ENCODE results near the gene INSRR. TPM values are rescaled to one million over a fixed set of nuclear protein-coding genes. Genes with fewer than 3 reads are reported as not detected.

INSRR gene
- total RNA-seq, 4 donors from 2014 or later: not detected

DNA sequence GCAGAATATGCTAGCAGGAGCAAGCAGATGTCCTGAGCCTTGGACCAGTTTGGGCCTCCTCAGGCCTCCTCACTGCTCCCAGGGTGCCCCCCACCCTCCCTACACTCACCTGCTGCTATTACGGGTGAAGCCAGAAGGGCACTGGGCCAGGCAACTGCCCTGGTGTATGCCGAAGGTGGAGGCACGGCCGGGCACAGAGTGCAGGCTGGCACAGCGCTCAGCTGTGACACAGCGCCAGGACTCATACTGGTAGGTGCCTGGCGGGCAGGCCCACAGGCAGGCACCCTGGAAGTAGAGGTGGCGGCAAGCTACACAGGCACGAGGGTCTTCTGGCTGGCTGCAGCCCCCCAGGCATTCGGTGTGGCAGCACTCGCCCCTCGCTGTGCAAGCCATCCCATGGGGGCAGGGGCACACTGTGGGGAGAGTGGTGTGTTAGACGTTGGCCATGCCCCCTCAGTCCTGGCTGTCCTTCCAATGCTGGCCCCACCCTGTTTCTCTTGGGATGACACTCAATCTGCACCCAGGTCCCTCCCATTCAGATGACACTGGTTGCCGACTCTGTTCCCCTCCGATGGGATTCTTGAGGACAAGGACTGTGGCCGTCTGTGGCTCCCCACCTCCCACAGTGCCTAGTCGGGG, 7.0 kb downstream of the INSRR start:
- H3K27me3 ChIP-seq: no peaks in the 10 kb centered on the region
- TF ChIP-seq POLR2A (IDR thresholded peaks at IDR 0.05): no peak
- TF ChIP-seq, protein P1, sequence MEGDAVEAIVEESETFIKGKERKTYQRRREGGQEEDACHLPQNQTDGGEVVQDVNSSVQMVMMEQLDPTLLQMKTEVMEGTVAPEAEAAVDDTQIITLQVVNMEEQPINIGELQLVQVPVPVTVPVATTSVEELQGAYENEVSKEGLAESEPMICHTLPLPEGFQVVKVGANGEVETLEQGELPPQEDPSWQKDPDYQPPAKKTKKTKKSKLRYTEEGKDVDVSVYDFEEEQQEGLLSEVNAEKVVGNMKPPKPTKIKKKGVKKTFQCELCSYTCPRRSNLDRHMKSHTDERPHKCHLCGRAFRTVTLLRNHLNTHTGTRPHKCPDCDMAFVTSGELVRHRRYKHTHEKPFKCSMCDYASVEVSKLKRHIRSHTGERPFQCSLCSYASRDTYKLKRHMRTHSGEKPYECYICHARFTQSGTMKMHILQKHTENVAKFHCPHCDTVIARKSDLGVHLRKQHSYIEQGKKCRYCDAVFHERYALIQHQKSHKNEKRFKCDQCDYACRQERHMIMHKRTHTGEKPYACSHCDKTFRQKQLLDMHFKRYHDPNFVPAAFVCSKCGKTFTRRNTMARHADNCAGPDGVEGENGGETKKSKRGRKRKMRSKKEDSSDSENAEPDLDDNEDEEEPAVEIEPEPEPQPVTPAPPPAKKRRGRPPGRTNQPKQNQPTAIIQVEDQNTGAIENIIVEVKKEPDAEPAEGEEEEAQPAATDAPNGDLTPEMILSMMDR (IDR thresholded peaks at IDR 0.05): no peak
- peaks cover 0 to 16% of the 10 kb centered on the region in 2 donors for H3K4me1 ChIP-seq
- no peak overlapping the region for H3K4me3 ChIP-seq (replicated peaks in 1 of 3)
- no peaks in the 10 kb centered on the region for H3K36me3 ChIP-seq
- intact Hi-C loops (cut with DNase I): no loop called here
- no peak overlapping the region for H3K27ac ChIP-seq
- peak; percentile 41 to 57 for DNase-seq
- no peaks in the 10 kb centered on the region for H3K9me3 ChIP-seq
- WGBS, 2 donors: 33 to 50% methylated on average over 1 to 14 of the region's 17 CpGs

DNA sequence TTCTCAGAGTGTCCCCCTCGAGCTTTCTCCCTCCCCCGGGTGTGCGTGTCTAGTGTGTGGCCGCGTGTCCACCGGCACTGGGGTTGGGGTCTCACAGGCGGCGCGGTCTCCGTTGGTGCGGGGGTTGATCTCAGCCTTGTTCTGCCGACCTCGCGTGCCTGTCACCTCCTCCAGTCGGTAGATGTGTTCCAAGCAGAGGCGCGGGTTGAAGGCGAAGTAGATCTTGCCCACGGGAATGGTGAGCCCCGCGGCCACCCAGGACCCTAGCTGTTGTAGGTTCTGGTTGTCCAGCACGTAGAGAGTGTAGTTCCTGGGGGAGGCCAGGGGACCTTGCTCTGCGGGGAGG, 9.8 kb downstream of the INSRR start:
- Histone ChIP-seq H3K27ac (no peak overlapping the region), H3K4me1 (peaks cover 6 to 24% of the 10 kb centered on the region in 2 donors), H3K36me3 (no peaks in the 10 kb centered on the region), H3K27me3 (peaks cover 15% of the 10 kb centered on the region), H3K9me3 (no peaks in the 10 kb centered on the region), H3K4me3 (replicated peaks in 1 of 3) (no peak overlapping the region)
- WGBS, 2 donors: 29 to 33% methylated on average over 7 to 21 of the region's 23 CpGs
- TF ChIP-seq, protein P1 (IDR thresholded peaks at IDR 0.05): no peak
- no peak for TF ChIP-seq POLR2A (IDR thresholded peaks at IDR 0.05)
- DNase-seq: no peak
- intact Hi-C loops (cut with DNase I): no loop called here

DNA sequence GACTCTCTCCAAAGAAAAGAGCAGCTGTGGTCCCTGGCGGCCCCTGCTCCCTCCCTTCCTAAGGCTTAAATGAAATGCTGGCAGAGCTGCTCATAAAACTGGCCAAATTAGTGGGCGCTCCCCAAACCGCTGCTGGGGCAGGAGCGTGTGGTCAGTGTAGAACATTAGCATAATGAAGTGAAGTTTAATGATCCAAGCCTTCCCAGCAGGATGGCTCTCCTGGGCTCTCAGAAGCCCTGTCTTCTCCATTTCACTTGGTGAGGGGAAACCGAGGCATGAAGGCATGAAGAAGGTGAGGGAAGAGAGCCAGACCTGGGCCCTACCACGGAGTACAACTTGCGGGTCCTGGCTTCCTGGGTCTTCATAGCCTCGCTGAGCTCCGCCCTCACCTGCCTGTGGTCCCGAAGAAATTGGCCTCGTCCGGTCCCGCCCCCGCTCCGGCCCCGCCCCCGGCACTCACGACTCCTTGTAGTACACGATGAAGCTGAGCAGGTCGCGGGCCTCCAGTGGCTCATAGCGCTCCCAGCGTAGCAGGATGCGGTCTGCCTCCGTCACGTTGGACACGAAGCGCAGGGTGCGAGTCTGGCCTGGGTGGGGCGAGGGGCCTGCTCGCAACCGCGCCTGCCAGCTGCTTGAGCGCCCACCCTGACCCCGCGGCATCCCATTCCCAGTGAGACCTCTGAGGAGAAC, 10.3 kb downstream of the INSRR start:
- Histone ChIP-seq H3K4me3 (replicated peaks in 1 of 3) (no peak overlapping the region), H3K27me3 (peaks cover 15% of the 10 kb centered on the region), H3K4me1 (peaks cover 6 to 24% of the 10 kb centered on the region in 2 donors), H3K9me3 (no peaks in the 10 kb centered on the region), H3K27ac (no peak overlapping the region), H3K36me3 (no peaks in the 10 kb centered on the region)
- WGBS, 2 donors: 17 to 32% methylated on average over 12 of the region's 36 CpGs
- intact Hi-C loops (cut with DNase I): no loop called here
- no peak for TF ChIP-seq POLR2A (IDR thresholded peaks at IDR 0.05)
- TF ChIP-seq, protein P1 (IDR thresholded peaks at IDR 0.05): no peak
- DNase-seq: peak; percentile 72 to 79

DNA sequence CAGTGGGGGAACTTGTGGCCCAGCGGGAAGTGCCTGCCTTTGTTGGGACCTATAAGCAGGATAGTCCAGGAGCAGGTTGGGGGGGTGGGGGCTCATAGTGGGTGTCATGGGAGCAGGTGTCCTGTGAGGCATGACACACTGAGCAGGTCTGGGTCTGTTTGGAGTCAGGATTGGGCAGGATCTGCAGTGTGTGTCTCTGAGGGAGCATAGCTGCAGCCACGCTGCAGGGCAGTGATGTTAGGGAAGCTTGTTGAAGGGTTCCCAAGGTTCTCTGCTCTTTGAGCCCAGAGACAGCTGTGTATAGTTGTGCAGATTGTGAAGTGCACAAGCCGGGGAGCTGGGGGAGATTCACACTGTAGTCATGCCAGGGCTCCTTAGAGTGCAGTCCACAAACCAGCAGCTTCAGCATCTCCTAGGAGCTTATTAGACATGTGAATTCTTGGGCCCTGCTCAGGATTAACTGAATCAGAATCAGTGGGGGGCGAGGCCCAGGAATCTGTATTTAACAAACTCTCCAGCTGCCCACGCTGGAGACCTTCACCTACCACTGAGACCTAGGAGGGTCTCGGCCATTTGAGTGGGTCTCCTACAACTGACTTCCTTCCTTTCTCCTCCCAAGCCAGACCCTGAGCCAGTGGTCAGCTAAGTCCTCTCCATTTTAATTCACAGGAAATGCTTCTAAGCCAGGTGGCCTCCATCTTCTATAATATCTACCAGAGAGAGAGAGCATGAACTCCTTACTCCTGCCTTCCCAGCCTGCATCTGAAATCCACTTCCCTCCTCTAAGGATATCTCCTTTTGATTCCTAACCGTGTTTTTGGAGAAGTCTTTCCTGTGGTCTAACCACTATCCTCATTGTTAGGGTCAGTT, 11.1 kb downstream of the INSRR start:
- peaks cover 15% of the 10 kb centered on the region for H3K27me3 ChIP-seq
- intact Hi-C loops (cut with DNase I): no loop called here
- 73 to 85% methylated on average over 7 of the region's 7 CpGs for WGBS, 2 donors

More for the DNA sequence above, 11.1 kb downstream of the INSRR start:
- no peaks in the 10 kb centered on the region for H3K36me3 ChIP-seq
- H3K9me3 ChIP-seq: no peaks in the 10 kb centered on the region
- no peak overlapping the region for H3K27ac ChIP-seq
- TF ChIP-seq, protein P1 (IDR thresholded peaks at IDR 0.05): no peak
- TF ChIP-seq POLR2A (IDR thresholded peaks at IDR 0.05): no peak
- no peak for DNase-seq
- H3K4me1 ChIP-seq: peaks cover 6 to 24% of the 10 kb centered on the region in 2 donors
- no peak overlapping the region for H3K4me3 ChIP-seq (replicated peaks in 1 of 3)

Data from thyroid gland (tissue), 4 donors.